Muscle of leg (tissue), 11 donors: ENCODE results near the gene FOXD4L1. TPM values are rescaled to one million over a fixed set of nuclear protein-coding genes. Genes with fewer than 3 reads are reported as not detected.
"Not testable (repeated sequence)": the region's sequence is repeated elsewhere in the genome, so short reads cannot be mapped to it uniquely, and the experiment has no call there.

Experiments used
- DNase-seq: peaks from one replicate; pipeline ENCODE4 v3.0.0; 2013
- H3K27ac ChIP-seq: one replicate; pipeline ENCODE4 v1.5.1; 2013; ENCODE audit warnings: mild to moderate bottlenecking, low read length, control low read depth
- H3K27me3 ChIP-seq: one replicate; pipeline ENCODE4 v1.6.1; 2013; ENCODE audit warnings: low read length; ENCODE audit not compliant: control insufficient read depth, insufficient read depth
- H3K36me3 ChIP-seq: one replicate; pipeline ENCODE4 v1.6.1; 2013; ENCODE audit warnings: low read length; ENCODE audit not compliant: control insufficient read depth, insufficient read depth
- H3K4me1 ChIP-seq: one replicate; pipeline ENCODE4 v1.6.1; 2013; ENCODE audit warnings: low read length; ENCODE audit not compliant: control insufficient read depth, insufficient read depth
- H3K4me3 ChIP-seq: one replicate; pipeline ENCODE4 v1.5.1; 2013; ENCODE audit warnings: low read length, control low read depth
- H3K9me3 ChIP-seq: replicated peaks from 2 replicates; pipeline ENCODE4 v1.6.1; 2013; ENCODE audit warnings: low read depth, low read length; ENCODE audit not compliant: control insufficient read depth
- WGBS: methylation state at CpG from one replicate; pipeline ENCODE4 v1.1.5; 2013; ENCODE audit warnings: missing lambda C conversion rate; ENCODE audit not compliant: insufficient coverage; 5-methylcytosine and 5-hydroxymethylcytosine counted together
- polyA plus RNA-seq, 8 donors: library from polyadenylated mRNA; unstranded; fragments of 120-200 nt; gene quantifications; one replicate each; pipeline versions ENCODE4 v1.2.1 to v1.2.3, GENCODE V29; 2013; ENCODE audit warnings: inconsistent platforms in 1 of 8, low replicate concordance in 1 of 8; ENCODE audit not compliant: insufficient read length in 8 of 8, insufficient read depth in 1 of 8
- total RNA-seq: library from RNA; stranded (reverse); fragments of 120-200 nt; gene quantifications from one replicate; pipeline ENCODE4 v1.2.4, GENCODE V29; 2013

FOXD4L1 gene
- total and polyA plus RNA-seq, 9 donors = 0.13 to 7.0 (median 3.2) TPM

GRCh38 chr2:113503094-113504042 lies 4.9 kb downstream of the FOXD4L1 start:
- H3K36me3 ChIP-seq, H3K9me3 ChIP-seq, H3K4me1 ChIP-seq: not testable (repeated sequence)
- peaks cover 44% of the 10 kb centered on the region for H3K27me3 ChIP-seq
- H3K27ac ChIP-seq = peak overlapping the region; percentile 75
- H3K4me3 ChIP-seq = peak overlapping the region; percentile 54
- DNase-seq = peak; percentile 47
- WGBS = under 1% methylated on average over 45 of the region's 116 CpGs

DNA sequence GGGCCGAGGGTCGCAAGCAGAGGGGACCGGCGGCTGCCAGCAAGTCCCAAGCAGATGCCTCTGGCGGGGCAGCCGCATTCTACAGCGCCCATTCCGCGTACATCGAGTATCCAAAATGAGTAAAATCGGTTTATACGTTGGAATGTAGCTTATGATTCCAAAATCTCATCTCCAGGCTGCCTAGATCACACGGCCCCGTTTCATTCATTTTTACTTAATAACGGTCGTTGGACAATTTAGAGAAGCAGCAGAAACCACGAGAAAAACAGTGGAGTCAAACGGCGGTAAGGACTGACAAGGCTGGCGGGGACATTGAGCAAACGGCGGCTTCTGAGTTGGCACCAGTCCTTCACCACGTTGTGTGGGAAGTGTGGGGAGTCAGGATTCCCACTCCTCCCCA lies 5.6 kb downstream of the FOXD4L1 start:
- H3K27ac ChIP-seq, DNase-seq, H3K4me1 ChIP-seq, H3K36me3 ChIP-seq, H3K9me3 ChIP-seq: not testable (repeated sequence)
- Histone ChIP-seq H3K27me3 (peaks cover 44% of the 10 kb centered on the region), H3K4me3 (peak overlapping the region; percentile 54)
- WGBS = no CpG with 5 or more reads among the region's 23 CpGs

- H3K4me3 ChIP-seq, H3K27ac ChIP-seq, H3K36me3 ChIP-seq, DNase-seq, H3K4me1 ChIP-seq, H3K9me3 ChIP-seq: not testable (repeated sequence)
- WGBS = 10% methylated on average over 5 of the region's 14 CpGs
- peaks cover 28% of the 10 kb centered on the region for H3K27me3 ChIP-seq
These were observed 9.1 kb downstream of the FOXD4L1 start for GRCh38 chr2:113507394-113508140.

- peaks cover 22% of the 10 kb centered on the region for H3K27me3 ChIP-seq
- H3K9me3 ChIP-seq, H3K36me3 ChIP-seq, DNase-seq, H3K4me3 ChIP-seq, H3K4me1 ChIP-seq, H3K27ac ChIP-seq: not testable (repeated sequence)
- WGBS = no CpG with 5 or more reads among the region's 11 CpGs
These were observed 9.7 kb downstream of the FOXD4L1 start for GRCh38 chr2:113508187-113508586.

DNA sequence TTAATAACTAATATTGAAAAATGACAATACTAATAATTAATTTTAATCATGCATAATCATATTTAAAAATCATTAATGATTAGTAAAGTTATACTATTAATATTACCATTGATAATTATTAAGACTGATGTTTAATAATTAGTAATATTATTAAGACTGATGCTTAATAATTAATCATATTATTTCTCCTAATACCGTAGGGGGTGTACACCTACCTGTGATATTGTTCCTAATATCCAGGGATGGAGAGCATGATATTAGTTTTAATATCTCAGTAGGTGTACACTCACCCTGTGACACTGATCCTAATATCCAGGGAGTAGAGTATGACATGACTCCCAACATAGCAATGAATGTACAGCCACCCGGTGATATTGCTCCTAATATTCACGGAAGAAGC lies 12.4 kb downstream of the FOXD4L1 start:
- H3K36me3 ChIP-seq, H3K27ac ChIP-seq, H3K9me3 ChIP-seq, H3K4me1 ChIP-seq, H3K27me3 ChIP-seq, DNase-seq, H3K4me3 ChIP-seq: not testable (repeated sequence)
- WGBS = no CpG with 5 or more reads among the region's 3 CpGs

DNA sequence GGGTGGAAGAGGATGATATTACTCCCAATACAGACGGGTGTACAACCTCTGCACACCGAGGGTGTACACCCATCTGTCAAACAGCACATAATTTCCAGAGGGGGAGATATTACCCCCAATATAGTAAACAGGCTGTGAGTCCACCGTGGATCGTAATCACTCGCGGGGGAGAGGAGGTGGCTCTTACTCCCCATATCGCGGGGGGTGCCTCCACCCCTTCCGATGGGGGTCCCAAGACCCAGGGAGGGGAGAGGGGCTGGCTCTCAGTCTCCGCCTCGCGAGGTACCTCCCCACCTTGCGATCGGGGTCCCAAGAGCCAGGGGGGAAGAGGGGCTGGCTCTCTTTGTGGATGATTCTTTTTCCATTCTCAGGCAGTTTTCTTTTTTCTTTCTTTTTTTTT lies 13.4 kb downstream of the FOXD4L1 start:
- H3K4me3 ChIP-seq, H3K9me3 ChIP-seq, H3K36me3 ChIP-seq, H3K27ac ChIP-seq, DNase-seq, H3K4me1 ChIP-seq, H3K27me3 ChIP-seq: not testable (repeated sequence)
- 52% methylated on average over 7 of the region's 14 CpGs for WGBS

GRCh38 chr2:113515457-113515856 lies 17.0 kb downstream of the FOXD4L1 start:
- not testable (repeated sequence) for H3K27me3 ChIP-seq, H3K4me3 ChIP-seq, H3K36me3 ChIP-seq, H3K4me1 ChIP-seq, DNase-seq, H3K27ac ChIP-seq, H3K9me3 ChIP-seq
- WGBS = 100% methylated on average over 1 of the region's 8 CpGs

DNA sequence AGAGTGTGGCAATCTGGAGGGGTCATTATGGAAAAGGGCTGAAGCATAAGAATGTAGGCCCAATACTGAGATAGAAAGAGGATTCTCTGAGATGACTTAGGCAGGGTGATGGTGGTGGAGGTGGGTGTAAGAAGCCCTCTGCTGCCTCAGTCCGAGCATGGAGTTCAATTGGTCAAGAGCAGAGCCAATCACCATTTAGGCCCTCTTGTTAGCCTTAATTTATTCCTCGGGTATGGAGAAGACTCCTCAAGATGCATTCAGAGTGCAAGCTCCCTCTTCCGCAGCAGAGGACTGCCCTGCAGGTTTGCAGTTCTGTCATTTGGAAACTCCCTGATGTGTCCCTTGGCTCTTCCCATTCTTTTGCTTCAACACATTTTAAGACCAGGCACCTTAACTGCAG lies 17.5 kb downstream of the FOXD4L1 start:
- not testable (repeated sequence) for H3K9me3 ChIP-seq, H3K27ac ChIP-seq, DNase-seq, H3K27me3 ChIP-seq, H3K4me3 ChIP-seq, H3K4me1 ChIP-seq, H3K36me3 ChIP-seq
- WGBS = no CpG with 5 or more reads among the region's 3 CpGs

DNA sequence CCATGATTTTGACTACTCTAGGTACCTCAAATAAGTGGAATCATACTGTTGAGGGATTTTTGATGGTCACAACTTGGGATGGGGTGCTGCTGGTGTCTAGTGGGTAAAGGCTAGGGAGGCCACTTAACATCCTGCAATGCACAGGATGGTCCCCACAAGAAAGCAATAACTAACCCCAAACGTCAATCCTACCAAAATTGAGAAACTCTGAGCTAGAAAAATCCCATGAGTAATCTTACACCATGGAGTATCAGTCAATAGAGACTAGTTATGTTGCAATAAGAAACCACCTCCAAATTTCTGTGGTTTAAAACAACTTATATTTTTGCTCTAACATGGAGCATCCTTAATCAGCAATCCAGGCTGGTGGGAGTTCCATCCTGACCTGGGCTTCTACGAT lies 18.6 kb downstream of the FOXD4L1 start:
- no CpG with 5 or more reads among the region's 2 CpGs for WGBS
- DNase-seq, H3K27ac ChIP-seq, H3K4me3 ChIP-seq, H3K36me3 ChIP-seq, H3K9me3 ChIP-seq, H3K27me3 ChIP-seq, H3K4me1 ChIP-seq: not testable (repeated sequence)

DNA sequence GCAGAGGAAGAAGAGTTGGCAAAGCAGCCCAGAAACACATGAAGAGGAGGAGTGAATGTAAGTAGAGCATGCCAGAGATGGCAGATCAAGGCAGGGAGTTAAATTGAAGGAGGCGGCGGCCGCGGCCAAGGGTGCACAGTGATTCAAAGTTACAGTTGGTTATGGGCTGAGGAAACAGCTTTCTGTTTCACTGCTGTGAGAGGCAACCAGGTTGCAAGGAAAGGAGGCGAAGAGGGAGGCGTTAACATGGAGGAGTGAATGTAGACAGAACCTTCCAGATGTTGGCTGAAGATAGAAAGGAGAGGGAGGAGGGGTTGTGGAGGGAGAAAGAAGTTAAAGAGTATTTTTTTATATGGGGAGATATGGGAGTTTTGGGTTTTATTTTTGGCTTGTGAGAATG lies 22.4 kb downstream of the FOXD4L1 start:
- DNase-seq, H3K27ac ChIP-seq, H3K9me3 ChIP-seq, H3K27me3 ChIP-seq, H3K4me1 ChIP-seq, H3K36me3 ChIP-seq, H3K4me3 ChIP-seq: not testable (repeated sequence)
- 64% methylated on average over 6 of the region's 6 CpGs for WGBS
